IMR-90 (cell line): Measurements from ENCODE around the gene TOP2A. TPM values are rescaled to one million over a fixed set of nuclear protein-coding genes. Genes with fewer than 3 reads are reported as not detected.
A peak's percentile ranks its signal among the peaks of the same experiment; 100 is the strongest.

Experiments
- ATAC-seq: fragments of 200-7000 bp; cut with Tn5 transposase; 2 replicates; pipeline ENCODE4 v1.9.1; 2020; ENCODE audit warnings: low read depth, mild to moderate bottlenecking, moderate library complexity
- BruUV-seq: library from RNA; stranded (reverse); fragments of 400-500 nt; replicated peaks from 2 replicates; lab custom pipeline; 2021; lab: Mats Ljungman, UMichigan
- CTCF ChIA-PET: fragments of 300-600 bp; formaldehyde crosslinking; extraction: SDS; loops from one replicate; lab custom pipeline; 2021; ENCODE audit warnings: antibody characterized with exemption; lab: Yijun Ruan, JAX
- POLR2A ChIA-PET: fragments of 300-600 bp; sonication (Branson Sonifier 250); formaldehyde crosslinking; loops from one replicate; lab custom pipeline; 2022; ENCODE audit warnings: antibody characterized with exemption; ENCODE audit not compliant: unreplicated experiment; lab: Charles Lee
- DNase-seq: peaks from one replicate; pipeline ENCODE4 v3.0.0; 2013
- H2AFZ ChIP-seq: replicated peaks from 2 replicates; pipeline ENCODE3; 2013; ENCODE audit warnings: low read length, mild to moderate bottlenecking; ENCODE audit not compliant: poor library complexity
- H2AK5ac ChIP-seq: 2 replicates; pipeline ENCODE4 v1.6.1; 2013; ENCODE audit warnings: low read depth, low read length, inconsistent platforms
- H2AK9ac ChIP-seq: replicated peaks from 2 replicates; pipeline ENCODE3; 2013; ENCODE audit warnings: mild to moderate bottlenecking, low read depth, low read length, moderate library complexity; ENCODE audit not compliant: poor library complexity
- H2BK120ac ChIP-seq: 2 replicates; pipeline ENCODE4 v1.6.1; 2013; ENCODE audit warnings: low read depth, low read length, inconsistent platforms
- H2BK15ac ChIP-seq: 3 replicates; pipeline ENCODE4 v1.6.1; 2013; ENCODE audit warnings: low read depth, low read length, inconsistent platforms
- H2BK20ac ChIP-seq: 2 replicates; pipeline ENCODE4 v1.6.1; 2013; ENCODE audit warnings: low read depth, mild to moderate bottlenecking, inconsistent platforms, low read length, moderate library complexity
- H2BK5ac ChIP-seq: 2 replicates; pipeline ENCODE4 v1.6.1; 2013; ENCODE audit warnings: mild to moderate bottlenecking, low read depth, low read length, inconsistent platforms; ENCODE audit not compliant: poor library complexity, severe bottlenecking
- H3K14ac ChIP-seq: replicated peaks from 2 replicates; pipeline ENCODE4 v1.6.1; 2013; ENCODE audit warnings: low read depth, low read length, inconsistent platforms
- H3K18ac ChIP-seq: 2 replicates; pipeline ENCODE4 v1.6.1; 2013; ENCODE audit warnings: low read depth, low read length, control low read depth
- H3K23ac ChIP-seq: 2 replicates; pipeline ENCODE4 v1.6.1; 2013; ENCODE audit warnings: low read depth, low read length, inconsistent platforms
- H3K27ac ChIP-seq: 2 replicates; pipeline ENCODE4 v1.5.1; 2013; ENCODE audit warnings: mild to moderate bottlenecking, control low read depth, low read length; ENCODE audit not compliant: insufficient read depth
- H3K27me3 ChIP-seq: 2 replicates; pipeline ENCODE4 v1.6.1; 2013; ENCODE audit warnings: low read length; ENCODE audit not compliant: control insufficient read depth, insufficient read depth
- H3K36me3 ChIP-seq: 2 replicates; pipeline ENCODE4 v1.6.1; 2013; ENCODE audit warnings: low read length, mixed read lengths; ENCODE audit not compliant: control insufficient read depth, insufficient read depth
- H3K4ac ChIP-seq: 2 replicates; pipeline ENCODE4 v1.6.1; 2013; ENCODE audit warnings: low read depth, low read length, inconsistent platforms
- H3K4me1 ChIP-seq: 2 replicates; pipeline ENCODE4 v1.6.1; 2013; ENCODE audit warnings: low read length, mixed read lengths; ENCODE audit not compliant: control insufficient read depth, insufficient read depth
- H3K4me2 ChIP-seq: 2 replicates; pipeline ENCODE4 v1.6.1; 2013; ENCODE audit warnings: low read depth, mild to moderate bottlenecking, control low read depth, low read length, moderate library complexity
- H3K4me3 ChIP-seq: 2 replicates; pipeline ENCODE4 v1.5.1; 2013; ENCODE audit warnings: low read depth, mild to moderate bottlenecking, control low read depth, low read length, moderate library complexity; ENCODE audit not compliant: insufficient read depth
- H3K56ac ChIP-seq: 2 replicates; pipeline ENCODE4 v1.6.1; 2013; ENCODE audit warnings: low read length, inconsistent platforms; ENCODE audit not compliant: insufficient read depth; ENCODE audit errors: extremely low read depth
- H3K79me1 ChIP-seq, 2 experiments: 2 replicates each; pipeline ENCODE4 v1.6.1; 2013; ENCODE audit warnings: low read length in 2 of 2, inconsistent platforms in 1 of 2, low read depth in 1 of 2
- H3K9ac ChIP-seq: 2 replicates; pipeline ENCODE4 v1.6.1; 2013; ENCODE audit warnings: low read depth, low read length, control low read depth
- H3K9me1 ChIP-seq: 2 replicates; pipeline ENCODE4 v1.6.1; 2013; ENCODE audit warnings: low read length, inconsistent platforms; ENCODE audit not compliant: insufficient read depth
- H3K9me3 ChIP-seq: 2 replicates; pipeline ENCODE4 v1.6.1; 2013; ENCODE audit warnings: low read length; ENCODE audit not compliant: control insufficient read depth, insufficient read depth
- H4K20me1 ChIP-seq: 2 replicates; pipeline ENCODE4 v1.6.1; 2013; ENCODE audit warnings: low read length, inconsistent platforms; ENCODE audit not compliant: insufficient read depth
- H4K5ac ChIP-seq: 2 replicates; pipeline ENCODE4 v1.6.1; 2013; ENCODE audit warnings: mild to moderate bottlenecking, low read depth, low read length, control low read depth
- H4K8ac ChIP-seq, 2 experiments: 2 replicates each; pipeline ENCODE4 v1.6.1; 2013; ENCODE audit warnings: low read depth in 2 of 2, low read length in 2 of 2, control low read depth in 1 of 2, inconsistent platforms in 1 of 2
- H4K91ac ChIP-seq: 2 replicates; pipeline ENCODE4 v1.6.1; 2013; ENCODE audit warnings: low read depth, low read length, inconsistent platforms; ENCODE audit not compliant: insufficient read depth
- CHD1 ChIP-seq: IDR thresholded peaks from 2 replicates; pipeline ENCODE4 v1.6.1; 2012; ENCODE audit warnings: low read depth, low read length, improper control_type of control experiment
- MAZ ChIP-seq: IDR thresholded peaks from 2 replicates; pipeline ENCODE4 v1.6.1; 2012; ENCODE audit warnings: low read depth, mild to moderate bottlenecking, low read length, improper control_type of control experiment, moderate library complexity, borderline replicate concordance
- NFE2L2 ChIP-seq: fragments of 150-350 bp; IDR thresholded peaks from 2 replicates; pipeline ENCODE4 v1.6.1; 2016; ENCODE audit warnings: low read depth, mild to moderate bottlenecking, low read length
- WGBS, 2 experiments: methylation state at CpG; one replicate each; pipeline versions ENCODE4 v1.1.5 to v1.1.7; 2013; ENCODE audit warnings: missing lambda C conversion rate in 2 of 2; ENCODE audit not compliant: insufficient read length in 1 of 2; ENCODE audit errors: extremely low coverage in 2 of 2; 5-methylcytosine and 5-hydroxymethylcytosine counted together
- dilution Hi-C: fragments of 300-500 bp; cut with HindIII; formaldehyde crosslinking; loops from one replicate; pipeline ENCODE4 v1.14.3; 2018; ENCODE audit warnings: low sequenced_read_pairs; ENCODE audit not compliant: unreplicated experiment
- in situ Hi-C: fragments of 300-500 bp; cut with MboI; formaldehyde crosslinking; loops from 3 replicates; pipeline ENCODE4 v1.14.3; 2019; ENCODE audit warnings: low sequenced_read_pairs, inconsistent platforms, mixed read lengths
- intact Hi-C: fragments of 100-400 bp; cut with micrococcal nuclease; formaldehyde crosslinking; loops from 2 replicates; pipeline ENCODE4 v1.10.0; 2022
- polyA plus RNA-seq, 3 experiments: library from polyadenylated mRNA; depleted of rRNA; stranded (reverse); fragments of >200 nt; gene quantifications; 2 replicates each; pipeline ENCODE4 v1.2.3, GENCODE V29; 2012; ENCODE audit warnings: low replicate concordance in 1 of 3
- total RNA-seq: library from RNA; depleted of rRNA; stranded (reverse); fragments of >200 nt; gene quantifications from 2 replicates; pipeline ENCODE4 v1.2.3, GENCODE V29; 2012

Gene TOP2A
- total and polyA plus RNA-seq, 2 of the 4 experiments (the other 2 are of a cell fraction), result 43.4 to 68.5 TPM

- H3K4me1 ChIP-seq, result peaks cover 43% of the 10 kb centered on the region
- CTCF ChIA-PET, result interaction anchor here (1.1 to 1.5 kb wide), 2 partner anchors 48 to 103 kb away, joined by 3 to 5 read pairs; no protein-coding TSS in a partner anchor
Measured at GRCh38 chr17:40457369-40457768, 39.7 kb upstream of the TOP2A start.

More at GRCh38 chr17:40457369-40457768, 39.7 kb upstream of the TOP2A start:
- Histone ChIP-seq H3K79me1 (peaks cover 8 to 59% of the 10 kb centered on the region in 2 experiments), H3K9me1 (peaks cover 44% of the 10 kb centered on the region), H3K4ac (peak overlapping the region; percentile 79), H3K14ac (peak overlapping the region; percentile 75), H2AFZ (peak overlapping the region; percentile 21), H3K18ac (peak overlapping the region; percentile 23; the same call in 1 of the 2 replicates), H2BK20ac (peak overlapping the region; percentile 78), H3K9me3 (no peaks in the 10 kb centered on the region), H2BK5ac (peak overlapping the region; percentile 45), H2AK5ac (peak overlapping the region; percentile 87; the same call in 1 of the 2 replicates), H3K4me2 (no peak overlapping the region), H3K27ac (peak overlapping the region; percentile 48), H4K5ac (peak overlapping the region; percentile 17; the same call in 1 of the 2 replicates), H4K20me1 (peaks cover 59% of the 10 kb centered on the region), H3K27me3 (no peaks in the 10 kb centered on the region), H3K23ac (peak overlapping the region; percentile 87), H3K36me3 (peaks cover 63% of the 10 kb centered on the region), H3K9ac (no peak overlapping the region), H4K91ac (peak overlapping the region; percentile 74), H3K4me3 (no peak overlapping the region), H2AK9ac (peak overlapping the region; percentile 73), H2BK120ac (peak overlapping the region; percentile 64), H2BK15ac (peak overlapping the region; percentile 29; the same call in 2 of the 3 replicates), H3K56ac (peak overlapping the region; percentile 43), H4K8ac (peak overlapping the region; percentile 15 to 85)
- POLR2A ChIA-PET, result no interaction called here
- intact Hi-C loops, result no loop called here
- ATAC-seq, result no peak
- dilution Hi-C loops, result no loop called here
- DNase-seq, result no peak
- TF ChIP-seq CHD1, result no peak
- TF ChIP-seq MAZ, result no peak
- no peak for TF ChIP-seq NFE2L2
- no CpG with 5 or more reads among the region's 3 CpGs for WGBS, 2 experiments
- in situ Hi-C loops, result no loop called here
- BruUV-seq, result no TSS peak
